SK-N-MC (cell line): ENCODE measurements around the gene GRIK2.

Experiments
- EZH2 ChIP-seq: fragments of 200-600 bp; sonication (generic); IDR thresholded peaks from one replicate; pipeline ENCODE4 v1.6.1; 2017; ENCODE audit warnings: antibody characterized with exemption
- POLR2AphosphoS5 ChIP-seq: IDR thresholded peaks from 2 replicates; pipeline ENCODE4 v1.6.1; 2012; ENCODE audit warnings: mild to moderate bottlenecking, low read depth, low read length, borderline replicate concordance

DNA sequence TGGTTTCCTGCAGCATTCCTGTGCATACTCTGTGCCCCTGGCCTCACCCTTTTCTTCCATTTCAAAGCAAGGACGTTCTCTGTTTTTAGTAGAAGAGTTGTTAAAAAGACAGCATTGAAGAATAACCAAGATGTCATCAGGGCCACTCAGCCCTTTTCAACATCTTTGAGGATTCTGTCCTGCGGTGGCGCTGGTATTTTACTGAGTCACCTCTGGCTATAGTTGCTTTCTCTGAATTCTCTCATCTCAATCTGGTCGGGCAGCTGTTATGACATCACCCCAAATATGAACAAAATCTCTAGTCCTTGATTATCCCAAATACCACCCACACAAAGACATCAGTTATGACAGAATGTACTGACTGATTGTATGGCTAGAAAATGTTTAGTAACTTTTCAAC is 204.2 kb downstream of the GRIK2 start:
- TF ChIP-seq POLR2AphosphoS5 (no peak), EZH2 (no peak)
